NOMO-1 (cell line): ENCODE measurements around the gene SMIM11.
"Not testable (repeated sequence)": the region's sequence is repeated elsewhere in the genome, so short reads cannot be mapped to it uniquely, and the experiment has no call there.

Experiments
- DNase-seq, 2 experiments: peaks; one replicate each; lab custom pipeline; 2025; ENCODE audit not compliant: unreplicated experiment in 2 of 2; lab: John Stamatoyannopoulos, UW

SMIM11 gene

DNA sequence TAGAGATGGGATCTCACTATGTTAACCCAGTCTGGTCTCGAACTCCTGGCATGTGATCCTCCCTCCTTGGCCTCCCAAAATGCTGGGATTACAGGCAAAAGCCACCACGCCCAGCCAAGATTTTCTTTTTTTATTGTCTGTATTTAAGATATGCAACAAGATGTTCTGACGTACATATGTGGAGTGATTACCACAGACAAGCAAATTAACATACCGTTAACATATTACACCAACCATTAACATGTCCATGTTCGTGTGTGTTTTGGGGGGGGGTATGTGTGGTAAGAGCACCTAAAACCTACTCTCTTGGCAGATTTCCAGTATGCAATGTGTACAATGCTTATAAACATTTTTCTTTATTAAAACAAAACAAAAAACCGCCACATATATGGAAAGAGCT is 22.1 kb upstream of the SMIM11 start:
- no peak for DNase-seq

DNA sequence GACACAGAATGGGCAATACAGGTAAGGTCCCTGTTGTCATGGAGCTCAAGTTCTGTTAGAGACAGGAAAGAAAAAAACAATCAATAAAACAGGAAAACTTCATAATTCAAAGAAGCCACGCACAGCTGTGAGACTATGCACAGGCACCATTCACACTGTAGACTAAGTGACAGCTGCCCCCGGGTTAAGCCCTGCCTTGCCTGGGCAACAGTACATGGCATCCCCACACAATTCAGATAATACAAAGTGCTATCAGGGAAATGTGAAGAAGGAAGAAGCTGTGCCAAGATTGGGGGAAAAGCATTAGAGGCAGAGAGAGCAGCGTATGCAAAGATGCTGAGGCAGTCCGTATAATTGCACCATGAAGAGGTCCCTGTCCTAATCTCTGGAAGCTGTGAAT is 20.5 kb upstream of the SMIM11 start:
- DNase-seq = no peak

DNA sequence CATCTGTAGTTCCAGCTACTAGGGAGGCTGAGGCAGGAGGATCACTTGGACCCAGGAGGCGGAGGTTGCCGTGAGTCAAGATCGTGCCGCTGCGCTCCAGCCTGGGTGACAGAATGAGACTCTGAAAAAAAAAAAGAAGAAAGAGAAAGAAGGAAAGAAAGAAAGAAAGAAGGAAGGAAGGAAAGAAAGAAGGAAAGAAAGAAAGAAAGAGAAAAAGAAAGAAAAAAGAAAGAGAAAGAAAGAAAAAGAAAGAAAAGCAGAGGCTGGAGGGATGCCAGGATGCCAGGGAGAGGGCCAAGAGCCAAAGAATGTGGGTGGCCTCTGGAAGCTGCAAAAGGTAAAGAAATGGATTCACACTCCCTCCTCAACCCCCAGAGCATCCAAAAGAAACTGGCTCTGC is 19.7 kb upstream of the SMIM11 start:
- DNase-seq = no peak

DNA sequence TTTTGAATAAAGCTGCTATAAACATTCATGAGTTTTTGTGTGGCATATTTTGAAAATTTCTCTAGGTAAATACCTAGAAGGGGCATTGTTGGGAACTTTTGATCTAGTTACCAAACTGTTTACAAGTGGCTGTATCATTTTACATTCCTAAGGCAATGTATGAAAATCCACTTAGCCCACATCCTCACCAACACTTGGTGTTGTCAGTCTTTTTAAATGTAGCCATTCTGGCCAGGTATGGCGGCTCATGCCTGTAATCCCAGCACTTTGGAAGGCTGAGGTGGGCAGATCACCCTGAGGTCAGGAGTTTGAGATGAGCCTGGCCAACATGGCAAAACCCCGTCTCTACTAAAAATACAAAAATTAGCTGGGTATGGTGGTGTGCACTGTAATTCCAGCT is 17.4 kb upstream of the SMIM11 start:
- DNase-seq = no peak

DNA sequence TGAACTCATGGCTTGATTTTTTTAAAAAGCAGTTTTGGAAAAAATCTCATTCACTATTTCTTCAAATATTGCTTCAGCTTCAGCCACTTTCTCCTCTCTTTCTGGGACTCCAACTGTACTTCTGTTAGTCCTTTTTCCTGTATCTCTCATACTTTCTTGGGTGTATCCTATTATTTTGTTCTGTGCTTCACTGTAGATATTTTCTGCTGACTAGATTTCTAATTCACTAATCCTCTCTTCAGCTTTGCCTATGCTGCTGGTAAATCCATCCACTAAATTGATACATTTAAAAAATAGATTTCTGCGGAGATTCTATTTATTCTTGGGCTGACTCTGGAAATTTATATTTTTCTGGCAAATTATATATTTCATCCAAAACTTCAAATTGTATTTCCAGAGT is 16.4 kb upstream of the SMIM11 start:
- no peak for DNase-seq

DNA sequence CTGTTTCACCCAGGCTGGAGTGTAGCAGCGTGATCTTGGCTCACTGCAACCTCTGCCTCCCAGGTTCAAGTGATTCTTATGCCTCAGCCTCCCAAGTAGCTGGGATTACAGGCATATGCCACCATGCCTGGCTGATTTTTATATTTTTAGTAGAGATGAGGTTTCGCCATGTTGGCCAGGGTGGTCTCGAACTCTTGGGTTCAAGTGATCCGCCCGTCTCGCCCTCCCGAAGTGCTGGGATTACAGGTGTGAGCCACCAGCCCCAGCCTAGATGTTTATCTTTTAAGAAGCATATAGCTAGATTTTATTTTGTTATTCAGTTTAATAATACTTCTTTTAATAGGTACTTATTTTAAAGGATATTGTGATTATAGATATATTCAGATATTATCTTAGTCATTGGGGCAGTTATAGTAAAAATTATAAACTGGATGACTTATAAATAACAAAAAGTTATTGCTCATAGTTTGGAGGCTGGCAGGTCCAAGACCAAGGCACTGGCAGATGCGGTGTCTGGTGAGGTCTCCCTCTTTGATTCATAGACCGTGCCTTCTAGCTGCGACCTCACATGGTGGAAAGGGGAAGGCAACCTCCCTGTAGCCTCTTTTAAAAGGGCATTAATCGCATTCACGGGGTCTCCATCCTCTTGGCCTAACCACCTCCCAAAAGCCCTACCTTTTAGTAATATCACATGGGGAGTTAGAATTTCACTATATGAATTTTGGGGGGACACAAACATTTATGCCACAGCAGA is 14.6 kb upstream of the SMIM11 start:
- peak in 1 of 2 experiments; percentile 2 for DNase-seq

DNA sequence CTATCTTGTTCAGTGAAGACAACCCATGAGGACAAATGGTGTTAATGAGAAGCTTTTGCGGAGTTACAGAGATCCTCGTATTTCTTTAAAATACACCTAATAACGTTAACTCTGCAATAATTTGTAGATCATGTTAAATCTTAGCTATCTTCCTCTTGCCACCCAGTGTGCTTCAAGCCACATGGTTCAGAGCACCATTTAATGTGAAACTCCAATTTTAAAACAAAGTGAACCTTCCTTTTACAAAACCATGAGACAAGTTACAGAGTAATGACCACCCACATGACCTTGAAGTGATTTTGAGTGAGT is 13.2 kb upstream of the SMIM11 start:
- DNase-seq = no peak

DNA sequence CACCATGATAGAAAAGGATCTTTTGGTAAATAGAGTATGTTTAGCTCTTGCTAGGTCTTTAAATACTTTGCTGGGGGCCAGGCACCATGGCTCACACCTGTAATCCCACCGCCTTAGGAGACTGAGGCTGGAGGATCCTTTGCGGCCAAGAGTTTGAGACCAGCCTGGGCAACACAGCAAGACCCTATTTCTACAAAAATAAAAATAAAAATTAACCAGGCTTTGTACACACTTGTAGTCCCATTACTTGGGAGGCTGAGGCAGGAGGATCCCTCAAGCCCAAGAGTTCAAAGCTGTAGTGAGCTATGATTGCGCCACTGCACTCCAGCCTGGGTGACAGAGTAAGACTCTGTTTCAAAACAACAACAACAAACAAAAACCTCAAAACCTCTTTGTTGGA is 12.6 kb upstream of the SMIM11 start:
- DNase-seq = no peak

DNA sequence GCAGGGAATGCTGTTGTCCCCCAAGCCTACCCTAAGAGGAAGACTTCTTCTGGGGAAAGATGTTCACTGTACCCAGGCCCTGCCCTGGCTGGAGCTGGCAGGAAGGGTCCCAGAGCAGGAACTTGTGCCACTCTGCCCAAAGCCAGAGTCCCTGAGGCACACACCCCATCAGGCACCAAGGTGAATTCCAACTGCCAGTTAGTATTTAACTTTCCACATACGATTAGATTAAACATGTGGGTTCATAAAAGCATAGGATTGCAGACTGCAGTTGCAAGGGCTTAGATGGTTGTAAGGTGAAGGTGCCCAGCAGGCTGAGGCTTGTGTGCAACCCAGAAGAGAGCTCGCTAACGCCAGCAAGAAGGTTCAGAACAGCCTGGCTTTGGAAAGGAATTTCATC is 11.6 kb upstream of the SMIM11 start, which contains the start of gene KCNE2:
KCNE2 (plus strand) TSS at position 274 of the 400 bp plus-strand sequence. CDS start 6,473 bp downstream, outside the sequence.
- DNase-seq = no peak

DNA sequence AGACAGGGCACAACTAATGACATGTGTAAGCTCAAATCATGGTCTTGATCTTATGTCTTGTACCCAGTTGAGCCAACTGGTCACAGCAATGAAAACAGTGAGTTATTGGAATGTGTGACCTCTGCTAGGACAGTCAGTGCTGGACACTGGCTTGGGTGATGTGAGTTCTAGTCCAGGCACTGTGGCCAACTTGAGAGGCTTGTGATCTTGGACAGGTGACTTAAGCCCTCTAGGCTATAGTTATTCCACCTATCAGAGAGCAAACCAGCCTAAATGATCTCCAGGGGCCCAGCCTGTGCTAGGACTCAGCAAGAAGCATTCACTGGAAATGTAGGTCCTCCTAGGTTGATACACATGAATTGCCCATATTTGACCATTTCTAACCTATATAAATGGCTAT is 10.4 kb upstream of the SMIM11 start:
- DNase-seq = no peak

DNA sequence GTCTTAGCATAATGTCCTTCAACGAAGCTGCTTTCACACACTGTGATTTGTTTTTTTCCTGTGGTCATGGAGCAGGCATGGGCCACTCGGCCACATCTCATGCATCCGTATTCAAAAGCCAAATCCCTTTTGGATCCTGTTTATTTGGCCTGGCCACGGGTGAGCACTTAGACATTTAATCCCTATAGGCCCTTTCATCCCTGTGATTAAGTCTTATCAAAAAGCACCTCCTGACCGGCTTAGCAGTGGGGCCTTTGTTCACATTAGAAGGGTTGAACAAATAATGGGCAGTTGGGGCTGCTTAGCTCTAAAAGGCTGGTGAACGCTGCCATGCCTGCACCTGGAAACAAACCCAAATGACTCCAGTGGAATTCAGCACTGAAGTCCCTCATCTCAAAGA is 9.5 kb upstream of the SMIM11 start:
- DNase-seq = no peak

DNA sequence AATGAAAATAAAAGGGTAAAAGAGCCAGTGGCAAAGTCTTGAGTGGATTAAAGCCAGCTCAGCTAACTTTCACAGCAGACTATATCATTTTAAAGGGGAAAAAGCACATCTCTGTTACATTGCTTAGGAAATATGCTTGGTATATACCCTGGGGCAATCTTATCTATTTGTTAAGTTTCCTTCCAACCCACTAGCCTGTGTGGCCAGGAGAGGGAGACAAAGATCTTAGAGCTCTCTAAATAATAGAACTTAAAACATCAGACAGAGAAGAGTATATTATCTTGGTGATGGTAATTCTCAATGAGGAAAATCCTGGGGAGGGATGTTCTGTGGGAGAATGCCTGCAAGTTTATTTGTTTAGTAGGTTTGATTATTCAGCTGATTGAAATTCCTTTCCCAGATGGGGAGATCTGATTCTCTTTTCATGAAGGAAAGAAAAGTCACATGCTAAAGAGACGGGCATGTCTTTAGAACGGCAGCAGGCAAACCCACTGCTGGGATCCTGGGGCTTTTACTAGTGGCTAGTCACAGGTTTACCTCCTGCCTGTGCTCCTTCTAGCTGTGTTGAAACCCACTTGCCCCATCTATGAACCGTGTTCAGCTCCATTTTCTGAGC is 7.9 kb upstream of the SMIM11 start:
- DNase-seq = peak; percentile 18 to 61

DNA sequence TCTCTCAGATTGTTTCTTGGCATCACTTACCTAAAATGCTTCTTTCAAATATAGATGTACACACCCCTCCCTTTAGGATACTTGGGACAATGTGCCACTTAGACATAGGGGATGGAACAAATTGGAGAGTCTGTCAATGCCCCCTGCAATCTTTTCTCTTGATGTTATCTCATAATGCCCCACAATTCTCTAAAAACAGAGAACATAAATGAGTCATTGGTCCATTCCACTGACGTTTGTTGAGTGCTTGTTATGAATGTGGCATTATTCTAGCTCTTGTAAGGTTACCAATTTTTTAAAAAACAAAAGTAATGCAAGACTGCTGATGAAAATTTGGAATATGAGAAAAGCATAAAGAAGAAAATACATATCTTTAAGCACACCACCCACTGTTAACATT is 5.6 kb upstream of the SMIM11 start:
- no peak for DNase-seq

DNA sequence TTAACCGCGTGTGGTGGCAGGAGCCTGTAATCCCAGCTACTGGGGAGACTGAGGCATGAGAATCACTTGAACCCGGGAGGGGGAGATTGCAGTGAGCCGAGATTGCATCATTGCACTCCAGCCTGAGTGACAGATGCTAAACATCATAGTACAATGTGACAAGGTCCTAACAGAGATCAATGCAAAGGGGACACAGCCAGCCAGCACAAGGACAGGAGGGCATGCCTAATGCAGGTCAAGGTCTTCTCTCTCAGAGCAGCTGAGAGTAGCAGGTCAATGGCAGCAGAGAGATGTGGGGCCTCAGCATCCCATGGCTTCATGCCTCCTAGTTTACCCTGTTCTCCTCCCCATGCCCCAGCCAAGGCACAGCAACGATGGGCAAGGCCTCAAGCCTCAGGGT is 3.0 kb upstream of the SMIM11 start:
- DNase-seq = no peak

DNA sequence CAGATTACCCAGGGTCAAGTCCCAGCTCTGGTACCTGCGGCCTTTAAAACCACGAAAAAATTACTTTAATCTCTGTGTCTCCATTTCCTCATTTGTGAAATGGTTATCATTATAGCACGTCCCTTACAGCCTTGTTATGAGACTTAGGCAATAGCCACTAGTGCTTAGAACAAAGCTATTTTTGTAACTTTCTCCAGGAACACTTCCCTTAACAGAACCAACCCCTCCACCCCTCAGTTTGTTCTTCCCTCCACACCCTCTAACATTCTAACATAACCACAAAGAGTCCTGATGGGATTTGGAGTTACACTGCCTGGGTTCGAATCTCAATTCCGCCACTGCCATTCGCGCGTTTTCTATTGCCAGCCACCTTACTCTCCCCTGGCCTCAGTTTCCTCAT is 845 bp upstream of the SMIM11 start:
- DNase-seq = not testable (repeated sequence)

DNA sequence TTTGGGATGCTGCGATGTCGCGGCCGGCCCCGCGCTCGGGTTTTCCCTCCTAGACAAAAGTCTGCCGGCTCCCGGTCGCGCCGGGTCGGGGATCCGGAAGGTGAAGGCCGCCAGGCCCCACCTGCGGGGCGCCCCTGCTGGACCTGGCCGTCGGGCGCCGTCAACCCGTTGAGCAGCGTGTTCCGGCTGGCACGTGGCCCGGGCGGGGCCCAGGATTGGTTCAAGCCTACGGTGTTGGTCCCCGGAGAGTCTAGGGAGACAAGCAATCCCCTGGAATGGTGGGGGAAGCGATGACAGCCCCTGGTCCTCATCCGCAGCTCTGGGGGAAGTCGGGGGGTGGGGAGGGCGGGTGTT is 289 bp downstream of the SMIM11 start:
- not testable (repeated sequence) for DNase-seq

DNA sequence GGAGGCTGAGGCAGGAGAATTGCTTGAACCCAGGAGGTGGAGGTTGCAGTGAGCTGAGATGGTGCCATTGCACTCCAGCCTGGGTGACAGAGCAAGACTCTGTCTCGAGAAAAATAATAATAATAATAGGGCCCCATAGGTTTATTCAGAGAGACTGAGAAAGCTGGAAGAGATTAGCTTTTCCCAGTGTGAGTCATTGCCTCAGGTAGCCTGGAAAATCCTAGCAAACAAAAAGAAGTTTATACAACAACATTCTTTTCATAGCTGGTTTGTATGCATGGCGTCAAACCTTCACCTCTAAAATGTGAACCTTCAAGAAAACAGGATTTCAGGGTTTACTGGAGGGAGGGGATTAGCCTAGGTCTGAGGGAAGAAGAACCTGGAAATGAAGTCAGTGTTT is 7.8 kb downstream of the SMIM11 start:
- DNase-seq = not testable (repeated sequence)

DNA sequence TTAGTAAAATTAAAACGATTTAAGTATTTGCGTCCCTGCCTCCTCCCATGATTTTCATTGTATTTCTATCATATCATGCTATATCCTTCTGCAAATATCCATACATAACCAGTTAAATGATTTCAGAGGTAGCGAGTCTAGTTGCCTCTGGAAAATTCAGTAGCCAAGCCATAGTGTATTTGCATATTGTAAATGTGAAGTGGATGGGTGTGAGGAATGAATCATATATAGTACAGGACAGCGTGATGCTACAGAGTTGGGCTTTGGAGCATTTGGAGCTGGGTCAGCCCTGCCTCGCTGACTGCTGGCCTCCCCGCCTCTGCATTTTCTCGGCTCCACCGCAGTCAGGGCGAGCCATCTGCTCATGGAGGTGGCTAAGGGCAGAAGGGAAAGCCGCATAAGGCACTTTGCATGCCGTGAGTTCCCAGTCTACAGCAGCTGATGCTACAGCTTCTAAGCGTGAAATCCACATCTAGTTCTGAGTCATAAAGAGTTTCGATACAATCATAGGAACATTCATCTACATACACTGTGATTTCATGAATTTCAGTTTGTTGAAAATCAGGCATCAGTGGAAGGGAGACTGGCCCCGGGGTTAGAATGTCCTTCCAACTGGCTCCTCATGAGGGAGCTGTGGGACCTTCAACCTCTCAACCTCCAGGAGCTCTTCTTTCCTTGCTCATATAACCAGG is 8.6 kb downstream of the SMIM11 start:
- not testable (repeated sequence) for DNase-seq

DNA sequence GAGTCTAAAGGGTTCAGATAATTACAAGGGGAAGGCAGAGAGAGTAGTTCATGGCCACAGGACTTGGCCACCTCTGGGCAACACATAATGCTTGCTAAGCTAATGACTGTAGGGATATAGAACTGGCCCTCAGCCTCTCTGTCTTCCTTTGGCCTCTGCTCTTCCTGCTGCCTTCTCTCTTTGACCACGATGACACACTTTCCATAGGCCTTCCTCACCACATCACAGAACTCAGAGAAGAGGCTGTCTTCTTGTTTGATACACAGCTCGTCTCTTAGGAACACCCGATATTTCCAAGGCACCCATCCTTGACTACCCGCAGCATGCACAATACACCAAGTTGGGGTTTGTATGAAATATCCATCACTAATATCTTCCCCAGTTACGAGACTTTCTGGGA is 25.2 kb downstream of the SMIM11 start:
- not testable (repeated sequence) for DNase-seq

DNA sequence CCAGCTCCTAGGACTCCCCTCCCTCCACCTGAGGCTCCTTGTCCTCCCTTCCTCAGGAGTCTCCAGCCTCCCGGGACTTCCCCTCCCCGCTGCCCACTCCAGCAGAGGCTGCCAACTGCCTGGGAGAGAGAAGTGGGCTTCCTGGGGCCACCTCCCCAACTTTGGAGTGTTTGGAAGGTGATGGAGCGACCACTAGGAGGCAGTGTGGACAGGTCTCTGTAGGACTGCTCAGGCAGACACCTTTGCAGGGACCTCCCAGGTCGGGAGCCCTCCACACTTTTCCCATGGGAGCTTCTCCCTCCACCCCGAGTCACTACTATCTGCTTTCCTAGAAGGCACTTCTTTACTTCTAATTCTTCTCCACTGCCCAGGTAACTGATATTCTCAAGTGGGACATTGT is 29.4 kb downstream of the SMIM11 start:
- not testable (repeated sequence) for DNase-seq

DNA sequence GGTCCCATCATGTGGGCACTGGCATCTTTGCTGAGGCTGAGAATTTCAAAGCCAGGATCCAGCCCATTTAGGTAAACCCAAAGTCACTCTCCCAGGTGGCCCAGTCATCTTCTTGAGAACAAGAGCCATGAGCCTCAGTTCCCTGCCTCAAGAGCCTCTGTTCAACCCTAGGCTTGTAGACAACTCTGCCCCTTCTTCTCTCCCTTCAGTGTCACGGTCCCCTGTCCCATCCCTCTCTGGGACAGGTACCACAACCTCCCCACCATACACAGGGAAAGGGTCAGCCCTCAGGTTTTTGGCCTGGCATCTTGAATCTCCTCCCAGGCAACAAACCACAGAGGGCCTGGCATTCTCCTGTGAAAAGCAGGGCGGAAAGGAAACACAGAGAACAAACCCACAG is 30.4 kb downstream of the SMIM11 start:
- DNase-seq = not testable (repeated sequence)

DNA sequence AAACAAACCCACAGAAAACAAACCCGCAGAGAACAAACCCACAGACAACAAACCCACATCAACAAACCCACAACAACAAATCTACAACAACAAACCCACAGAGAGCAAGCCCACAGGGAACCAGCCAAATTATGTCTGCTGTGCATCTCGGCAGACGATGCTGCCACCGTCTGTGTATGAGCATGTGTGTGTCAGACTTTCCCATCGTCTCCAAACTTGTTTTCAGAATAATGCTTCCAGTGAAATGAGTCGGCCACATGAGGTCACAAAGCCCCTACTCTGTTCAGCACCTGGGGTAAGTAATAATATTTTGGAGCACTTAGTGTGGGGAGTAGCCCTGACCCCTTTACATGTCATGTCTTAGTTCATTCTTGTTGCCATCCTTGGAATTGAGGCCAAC is 30.8 kb downstream of the SMIM11 start:
- DNase-seq = not testable (repeated sequence)
